Measurements from ENCODE around the gene RGS7BP.

Gene RGS7BP

GRCh38 chr5:64637144-64637543 lies 131.3 kb downstream of the RGS7BP start:
- no peak for DNase-seq

GRCh38 chr5:64637837-64638443 lies 132.1 kb downstream of the RGS7BP start:
- DNase-seq, result no peak

GRCh38 chr5:64644831-64645230 lies 139.0 kb downstream of the RGS7BP start:
- DNase-seq, result no peak

GRCh38 chr5:64646169-64646568 lies 140.4 kb downstream of the RGS7BP start:
- no peak for DNase-seq

- no peak for DNase-seq
Observed at GRCh38 chr5:64649512-64649911, 143.7 kb downstream of the RGS7BP start.

- no peak for DNase-seq
Observed at GRCh38 chr5:64653766-64654560, 148.1 kb downstream of the RGS7BP start.

- DNase-seq, result no peak
Observed at GRCh38 chr5:64654561-64654938, 148.7 kb downstream of the RGS7BP start.

- no peak for DNase-seq
Observed at GRCh38 chr5:64655596-64655995, 149.8 kb downstream of the RGS7BP start.

GRCh38 chr5:64659289-64659688 lies 153.5 kb downstream of the RGS7BP start:
- no peak for DNase-seq
